ENCODE measurements around the gene DQX1.

GRCh38 chr2:74502720-74503505 lies 23.1 kb downstream of the DQX1 start:
- no peak for TF ChIP-seq CTCF (IDR thresholded peaks at IDR 0.05)
- peak in 1 of 2 donors; percentile 51 for TF ChIP-seq POLR2A (IDR thresholded peaks at IDR 0.05)
- no peak for TF ChIP-seq POLR2AphosphoS5 (IDR thresholded peaks at IDR 0.05)
- no peak for TF ChIP-seq EP300 (IDR thresholded peaks at IDR 0.05)

Data from suprapubic skin (tissue), 4 donors.